Coronary artery (tissue), 2 donors: ENCODE data around the gene SLC36A1.

Experiments used
- DNase-seq: peaks from one replicate; pipeline ENCODE4 v3.0.0-alpha.2; 2017; ENCODE audit warnings: low spot score
- H3K27ac ChIP-seq, 2 donors: fragments of 200-600 bp; sonication (generic); one replicate each; pipeline ENCODE4 v1.5.1; 2016 to 2019
- H3K4me3 ChIP-seq: fragments of 200-600 bp; sonication (generic); 2 replicates; pipeline ENCODE4 v1.5.1; 2016; ENCODE audit warnings: mild to moderate bottlenecking, moderate library complexity
- CTCF ChIP-seq: fragments of 200-600 bp; sonication (generic); IDR thresholded peaks from one replicate; pipeline ENCODE4 v1.5.1; 2019; ENCODE audit warnings: antibody characterized with exemption

Gene SLC36A1

GRCh38 chr5:151447174-151448037, at the start of gene SLC36A1:
SLC36A1 (plus strand) TSS chr5:151447603; CDS start chr5:151458793, 11,190 bp downstream.
- Histone ChIP-seq H3K4me3 (peak within 1 kb of the TSS; percentile 89), H3K27ac (peak within 1 kb of the TSS; percentile 21 to 81)
- DNase-seq: peak; percentile 94
- peak; percentile 74 for TF ChIP-seq CTCF

GRCh38 chr5:151405334-151406160, 41.9 kb upstream of the SLC36A1 start:
- no peak for TF ChIP-seq CTCF
- H3K27ac ChIP-seq: no peak overlapping the region
- H3K4me3 ChIP-seq: no peak overlapping the region
- DNase-seq: no peak

GRCh38 chr5:151406322-151406947, 41.0 kb upstream of the SLC36A1 start:
- H3K4me3 ChIP-seq: no peak overlapping the region
- DNase-seq: no peak
- TF ChIP-seq CTCF: peak; percentile 17
- no peak overlapping the region for H3K27ac ChIP-seq

GRCh38 chr5:151408591-151409230, 38.7 kb upstream of the SLC36A1 start:
- Histone ChIP-seq H3K4me3 (no peak overlapping the region), H3K27ac (no peak overlapping the region)
- TF ChIP-seq CTCF: no peak
- DNase-seq: no peak

- no peak for DNase-seq
- no peak for TF ChIP-seq CTCF
- H3K27ac ChIP-seq: no peak overlapping the region
- H3K4me3 ChIP-seq: no peak overlapping the region
Observed at GRCh38 chr5:151413800-151414199, 33.6 kb upstream of the SLC36A1 start.

- H3K4me3 ChIP-seq: no peak overlapping the region
- H3K27ac ChIP-seq: no peak overlapping the region
- TF ChIP-seq CTCF: no peak
- no peak for DNase-seq
Observed at GRCh38 chr5:151414536-151414935, 32.9 kb upstream of the SLC36A1 start.
